ENCODE results near the gene NCAM2.

Gene NCAM2

GRCh38 chr21:21508859-21509258, 510.6 kb downstream of the NCAM2 start:
- no peak for DNase-seq (ENCODE audit: extremely low read depth, low read depth)
- TF ChIP-seq CTCF (IDR thresholded peaks at IDR 0.05; ENCODE audit: low read depth, low read length) = no peak

- no peak for DNase-seq (ENCODE audit: extremely low read depth, low read depth)
Observed at GRCh38 chr21:21530680-21531079, 532.5 kb downstream of the NCAM2 start.

GRCh38 chr21:21547368-21547953, 549.3 kb downstream of the NCAM2 start:
- no peak for DNase-seq (ENCODE audit: extremely low read depth, low read depth)
- no peak for TF ChIP-seq CTCF (IDR thresholded peaks at IDR 0.05; ENCODE audit: low read depth, low read length)

More at GRCh38 chr21:21530680-21531079, 532.5 kb downstream of the NCAM2 start:
- TF ChIP-seq CTCF (IDR thresholded peaks at IDR 0.05; ENCODE audit: low read depth, low read length) = no peak

- no peak for DNase-seq (ENCODE audit: extremely low read depth, low read depth)
- TF ChIP-seq CTCF (IDR thresholded peaks at IDR 0.05; ENCODE audit: low read depth, low read length) = no peak
Observed at GRCh38 chr21:21559285-21560045, 561.3 kb downstream of the NCAM2 start.

All from AG09319 (cell line).